Measurements from ENCODE around the gene SLC1A2.
"Not testable (repeated sequence)": the region's sequence is repeated elsewhere in the genome, so short reads cannot be mapped to it uniquely, and the experiment has no call there.

The SLC1A2 gene

GRCh38 chr11:35242412-35243242 is 176.7 kb downstream of the SLC1A2 start:
- DNase-seq (ENCODE audit: low read depth), result no peak

- DNase-seq (ENCODE audit: low read depth), result no peak
These were observed 177.8 kb downstream of the SLC1A2 start for GRCh38 chr11:35241531-35241930.

GRCh38 chr11:35241083-35241482 is 178.3 kb downstream of the SLC1A2 start:
- DNase-seq (ENCODE audit: low read depth), result no peak

- no peak for DNase-seq (ENCODE audit: low read depth)
These were observed 179.8 kb downstream of the SLC1A2 start for GRCh38 chr11:35239471-35240075.

GRCh38 chr11:35238882-35239281 is 180.5 kb downstream of the SLC1A2 start:
- no peak for DNase-seq (ENCODE audit: low read depth)

GRCh38 chr11:35237860-35238715 is 181.3 kb downstream of the SLC1A2 start:
- peak; percentile 82 for DNase-seq (ENCODE audit: low read depth)

GRCh38 chr11:35237351-35237750 is 182.0 kb downstream of the SLC1A2 start:
- DNase-seq (ENCODE audit: low read depth), result no peak

GRCh38 chr11:35236667-35237003 is 182.7 kb downstream of the SLC1A2 start:
- peak; percentile 51 for DNase-seq (ENCODE audit: low read depth)

GRCh38 chr11:35235936-35236666 is 183.3 kb downstream of the SLC1A2 start:
- no peak for DNase-seq (ENCODE audit: low read depth)

- DNase-seq (ENCODE audit: low read depth), result no peak
These were observed 183.9 kb downstream of the SLC1A2 start for GRCh38 chr11:35235498-35235897.

- DNase-seq (ENCODE audit: low read depth), result no peak
These were observed 184.2 kb downstream of the SLC1A2 start for GRCh38 chr11:35235157-35235468.

- no peak for DNase-seq (ENCODE audit: low read depth)
These were observed 184.8 kb downstream of the SLC1A2 start for GRCh38 chr11:35234460-35235156.

GRCh38 chr11:35233518-35233917 is 185.8 kb downstream of the SLC1A2 start:
- no peak for DNase-seq (ENCODE audit: low read depth)

GRCh38 chr11:35232891-35233330 is 186.4 kb downstream of the SLC1A2 start:
- DNase-seq (ENCODE audit: low read depth), result peak; percentile 25

- no peak for DNase-seq (ENCODE audit: low read depth)
These were observed 188.1 kb downstream of the SLC1A2 start for GRCh38 chr11:35231076-35231860.

GRCh38 chr11:35230388-35230787 is 189.0 kb downstream of the SLC1A2 start:
- no peak for DNase-seq (ENCODE audit: low read depth)

- no peak for DNase-seq (ENCODE audit: low read depth)
These were observed 191.0 kb downstream of the SLC1A2 start for GRCh38 chr11:35228328-35228725.

- peak; percentile 37 for DNase-seq (ENCODE audit: low read depth)
These were observed 191.6 kb downstream of the SLC1A2 start for GRCh38 chr11:35227576-35228327.

- not testable (repeated sequence) for DNase-seq (ENCODE audit: low read depth)
These were observed 192.6 kb downstream of the SLC1A2 start for GRCh38 chr11:35226756-35227155.

GRCh38 chr11:35225946-35226520 is 193.3 kb downstream of the SLC1A2 start:
- DNase-seq (ENCODE audit: low read depth), result no peak

Data from amniotic epithelial cell (primary cell).